Suppressor macrophage treated with lipopolysaccharide for 1 hour (primary cell): ENCODE results near the gene MYEOV.

Experiments used
- DNase-seq, 3 donors: peaks; one replicate each; pipeline ENCODE4 v3.0.0-alpha.2; 2020 to 2022

Gene MYEOV

DNA sequence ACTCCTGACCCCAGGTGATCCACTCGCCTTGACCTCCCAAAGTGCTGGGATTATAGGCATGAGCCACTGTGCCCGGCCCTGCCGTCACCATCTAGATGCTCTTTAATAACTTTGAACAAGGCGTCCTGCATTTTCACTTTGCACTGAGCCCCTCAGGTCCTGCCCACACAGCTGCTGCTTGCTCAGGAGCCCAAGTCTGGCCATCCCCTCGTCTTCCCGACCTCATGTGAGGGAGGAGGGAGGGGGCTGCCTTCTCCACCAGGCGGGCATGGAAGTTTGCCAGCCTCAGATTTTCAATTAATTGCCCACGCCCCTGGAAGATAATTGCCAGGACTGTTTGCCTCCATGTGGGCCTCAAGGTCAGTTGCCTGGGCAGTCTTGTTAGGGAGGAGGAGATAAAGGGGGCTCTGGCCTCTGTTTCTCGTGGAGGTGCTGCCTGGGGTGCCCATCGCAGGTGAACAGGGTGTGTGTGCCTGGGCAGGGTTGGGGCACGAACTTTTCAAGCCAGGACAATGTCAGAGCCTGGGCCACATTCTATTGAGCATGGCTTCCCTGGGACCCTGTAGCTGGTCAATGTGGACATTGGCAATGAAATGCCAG, 27.9 kb upstream of the MYEOV start:
- DNase-seq = no peak

DNA sequence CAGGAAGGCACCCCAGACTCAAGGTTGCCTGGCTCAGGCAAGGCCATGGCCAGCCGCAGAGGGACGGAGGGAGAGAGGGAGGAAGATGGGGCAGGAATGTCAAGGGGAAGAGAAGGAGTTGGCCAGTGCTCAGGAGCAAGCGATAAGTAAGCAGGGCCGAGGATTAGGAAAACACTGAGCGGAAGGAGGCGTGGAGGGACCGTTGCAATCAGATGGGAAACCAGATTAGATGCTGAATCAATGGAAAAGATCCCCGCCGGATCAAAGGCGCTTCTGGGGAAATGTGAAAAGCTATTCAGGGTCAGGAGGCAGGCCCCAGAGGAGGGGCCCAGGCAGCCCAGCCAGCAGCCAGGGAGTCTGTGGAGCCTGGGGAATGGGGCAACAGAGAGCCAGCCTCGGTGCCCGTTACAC, 26.6 kb upstream of the MYEOV start:
- no peak for DNase-seq

DNA sequence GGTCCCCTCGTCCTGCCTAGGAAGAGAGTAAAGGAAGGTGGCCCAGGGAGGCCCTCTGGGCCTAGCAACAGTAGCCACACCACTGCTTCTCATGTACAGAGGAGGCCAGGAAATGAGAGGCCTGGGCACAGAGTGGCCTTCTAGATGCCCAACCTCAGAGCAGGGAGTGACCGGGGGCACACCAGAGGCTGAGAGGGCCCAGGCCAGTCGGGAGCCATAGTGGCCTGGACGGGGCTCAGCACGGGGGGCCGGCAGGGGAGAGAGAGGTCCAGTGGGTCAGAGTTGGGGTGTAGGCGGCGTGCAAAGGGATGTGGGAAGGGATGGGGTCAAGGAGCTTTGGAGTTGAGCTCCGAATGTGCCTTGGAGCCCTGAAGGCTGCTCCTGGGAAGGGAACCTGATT, 25.0 kb upstream of the MYEOV start:
- no peak for DNase-seq

DNA sequence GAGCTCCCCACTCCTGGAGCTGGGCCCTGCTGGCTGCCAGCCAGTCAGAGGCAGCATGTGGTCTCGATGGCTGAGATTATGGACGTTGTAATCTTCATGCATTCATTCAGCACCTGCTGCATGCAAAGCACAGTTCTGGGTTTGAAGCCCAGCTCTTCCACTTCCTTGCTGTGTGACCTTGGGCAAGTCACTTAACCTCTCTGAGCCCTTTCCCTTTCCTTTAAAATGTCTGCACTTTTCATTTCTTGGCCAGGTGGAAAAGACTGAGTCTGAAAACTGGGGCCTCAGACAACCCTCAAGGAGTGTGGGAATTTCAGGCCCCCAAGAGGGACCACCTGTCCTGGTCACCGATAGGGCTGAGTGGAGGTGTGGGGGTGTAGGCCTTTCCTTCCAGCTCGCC, 24.6 kb upstream of the MYEOV start:
- no peak for DNase-seq

DNA sequence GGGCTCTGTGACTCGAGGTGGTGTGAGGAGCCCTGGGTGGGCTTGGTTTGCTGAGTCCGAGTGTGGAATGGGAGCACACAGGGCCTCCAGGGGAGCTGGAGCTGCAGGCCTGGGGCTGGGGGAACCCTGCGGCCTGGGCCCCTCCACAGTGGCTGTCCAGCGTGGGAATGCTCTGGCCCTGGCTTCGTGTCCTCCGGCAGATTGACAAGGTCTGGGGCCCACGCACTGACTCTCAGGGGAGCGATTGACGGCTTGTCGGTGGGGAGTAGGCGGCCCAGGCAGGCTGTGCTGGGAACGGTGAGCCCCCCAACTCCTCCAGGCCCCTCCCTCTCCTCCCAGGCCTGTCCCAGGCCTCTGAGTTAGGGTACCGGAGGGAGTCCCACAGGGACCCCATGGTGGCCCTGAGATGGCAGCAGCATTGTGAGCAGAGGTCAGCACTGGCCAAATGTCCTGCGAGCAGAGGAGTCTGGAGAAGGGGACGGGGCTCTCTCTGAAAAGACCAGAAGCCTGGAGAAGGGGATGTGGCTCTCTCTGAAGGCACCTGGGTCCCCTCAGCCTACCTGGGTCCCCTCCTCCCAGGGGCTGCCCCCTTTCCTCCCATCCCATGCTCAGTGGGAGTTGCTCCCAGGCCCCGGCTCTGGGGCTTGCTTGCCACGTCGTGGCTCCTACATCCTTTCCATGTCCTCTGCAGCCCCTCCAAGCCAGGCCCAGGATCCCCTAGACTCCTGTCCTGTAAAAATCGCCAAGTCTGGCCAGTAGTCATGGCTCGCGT, 23.8 kb upstream of the MYEOV start:
- DNase-seq = no peak

DNA sequence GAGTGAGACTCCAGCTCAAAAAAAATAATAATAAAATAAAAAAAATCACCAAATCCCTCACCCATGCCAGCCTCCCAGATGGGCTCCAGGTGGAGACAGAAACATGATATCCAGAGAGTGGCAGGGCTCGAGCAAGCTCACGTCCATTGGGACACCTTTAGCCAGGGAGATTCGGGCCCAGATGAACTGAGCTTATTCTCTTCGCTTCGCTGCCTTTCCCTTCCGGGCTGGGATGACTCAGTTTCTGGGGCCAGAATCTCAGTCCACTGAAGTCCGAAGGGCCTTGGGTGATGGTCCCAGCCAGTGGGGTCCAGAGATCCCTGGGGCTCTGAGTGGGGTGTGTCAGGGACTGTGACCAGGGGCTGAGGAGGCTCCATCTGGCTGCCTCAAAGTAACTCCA, 23.0 kb upstream of the MYEOV start:
- DNase-seq = no peak

DNA sequence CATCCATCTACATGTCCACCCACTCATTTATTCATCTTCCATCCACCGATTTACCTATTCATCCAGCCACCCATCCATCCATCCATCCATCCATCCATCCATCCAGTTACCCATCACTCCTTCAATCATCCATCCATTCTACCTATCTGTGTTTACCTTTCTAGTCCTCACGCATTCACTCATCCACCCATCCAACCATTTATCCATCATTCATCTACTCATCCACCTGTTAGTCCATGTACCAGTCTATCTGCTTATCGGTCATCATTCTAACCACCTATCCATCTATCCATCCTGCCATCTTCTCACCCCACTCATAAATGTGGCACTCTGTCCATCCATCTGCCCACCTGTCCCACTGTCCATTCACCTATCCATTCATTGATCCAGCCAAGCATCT, 21.9 kb upstream of the MYEOV start:
- DNase-seq = no peak

DNA sequence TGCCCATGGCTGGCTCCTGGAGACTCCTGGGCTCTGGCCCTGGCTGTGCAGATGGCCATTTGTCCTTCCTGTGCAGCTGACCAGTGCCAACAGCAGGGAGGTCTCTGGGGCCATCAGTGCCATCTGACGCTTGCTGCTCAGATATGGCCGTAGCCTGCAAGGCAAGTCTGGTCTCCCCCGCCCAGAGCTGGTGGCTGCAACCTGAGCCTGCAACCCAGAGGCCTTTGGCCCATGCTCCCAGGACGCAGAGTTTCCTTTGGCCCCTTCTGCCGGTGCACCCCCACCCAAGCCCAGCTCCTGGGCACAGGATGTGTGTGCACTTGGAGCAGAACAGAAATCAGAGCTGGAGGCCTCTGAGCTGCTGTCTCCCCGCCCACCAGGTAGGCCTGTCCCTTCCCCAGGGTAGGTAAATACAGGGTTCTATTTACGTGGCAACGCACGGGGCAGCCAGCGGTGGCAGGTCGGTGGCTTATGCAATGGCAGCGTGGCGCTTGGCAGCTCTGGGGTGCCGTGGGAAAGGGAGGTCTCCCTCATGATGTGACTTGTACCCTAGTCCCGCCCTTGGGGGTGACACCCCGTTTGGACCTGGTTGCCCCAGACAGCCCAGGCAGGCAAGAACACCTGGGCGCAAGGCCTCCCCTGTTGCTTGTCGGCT, 21.0 kb upstream of the MYEOV start:
- DNase-seq = no peak

DNA sequence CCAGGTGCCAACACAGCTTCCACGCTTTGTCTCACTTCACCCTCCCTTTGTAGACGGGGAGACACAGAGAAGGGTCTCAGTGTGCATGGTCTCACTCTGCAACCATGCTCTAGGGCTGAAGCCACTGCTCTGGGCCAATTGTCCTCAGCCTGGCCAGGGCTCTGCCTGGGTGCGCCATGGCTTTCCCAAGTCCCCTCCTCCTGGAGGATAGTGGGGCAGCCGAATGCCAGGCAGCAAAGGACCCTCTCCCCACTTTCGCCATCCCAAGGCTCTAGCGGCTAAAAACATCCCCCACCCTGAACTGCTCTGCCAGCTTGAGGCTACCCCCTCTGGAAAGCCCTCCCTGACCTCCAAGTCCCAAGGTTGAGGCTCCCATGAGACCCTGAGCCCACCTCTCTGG, 20.4 kb upstream of the MYEOV start:
- DNase-seq = no peak

DNA sequence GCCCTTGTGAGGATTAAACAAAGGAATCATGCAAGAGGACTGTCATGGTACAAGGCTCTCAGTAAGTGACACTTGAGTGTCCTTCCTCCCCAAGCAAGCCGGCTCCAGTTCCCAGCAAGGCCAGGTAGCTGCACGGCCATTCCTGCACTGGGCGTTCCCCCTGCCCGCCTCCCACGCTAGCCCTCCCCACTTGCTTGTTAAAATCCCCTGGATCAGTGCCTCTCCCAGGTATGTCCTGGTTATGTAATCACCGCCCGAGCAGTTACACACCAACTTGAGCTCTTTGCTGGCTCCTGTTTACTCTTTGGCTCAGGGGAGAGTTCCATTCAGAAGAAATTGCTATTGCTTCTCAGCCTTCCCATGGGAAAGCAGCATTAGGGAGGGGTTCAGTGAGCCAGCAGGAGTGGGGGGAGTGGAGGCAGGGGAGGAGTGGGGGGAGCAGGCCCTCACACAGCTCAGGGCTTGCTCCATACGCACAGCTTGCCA, 19.4 kb upstream of the MYEOV start:
- DNase-seq = no peak

DNA sequence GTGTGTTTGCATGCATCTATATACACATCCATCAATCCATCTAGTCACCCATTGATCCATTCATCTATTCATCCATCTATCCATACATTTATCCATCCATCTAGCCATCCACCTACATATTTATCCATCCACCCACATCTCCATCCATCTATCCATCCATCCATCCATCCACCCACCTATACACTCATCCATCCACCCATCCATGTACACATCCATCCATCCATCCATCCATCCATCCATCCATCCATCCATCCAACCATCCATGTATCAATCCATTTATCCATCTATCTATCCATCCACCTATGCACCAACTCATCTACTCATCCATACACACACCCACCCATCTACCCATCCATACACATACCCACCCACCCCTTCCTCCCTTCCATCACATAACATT, 18.8 kb upstream of the MYEOV start:
- no peak for DNase-seq

DNA sequence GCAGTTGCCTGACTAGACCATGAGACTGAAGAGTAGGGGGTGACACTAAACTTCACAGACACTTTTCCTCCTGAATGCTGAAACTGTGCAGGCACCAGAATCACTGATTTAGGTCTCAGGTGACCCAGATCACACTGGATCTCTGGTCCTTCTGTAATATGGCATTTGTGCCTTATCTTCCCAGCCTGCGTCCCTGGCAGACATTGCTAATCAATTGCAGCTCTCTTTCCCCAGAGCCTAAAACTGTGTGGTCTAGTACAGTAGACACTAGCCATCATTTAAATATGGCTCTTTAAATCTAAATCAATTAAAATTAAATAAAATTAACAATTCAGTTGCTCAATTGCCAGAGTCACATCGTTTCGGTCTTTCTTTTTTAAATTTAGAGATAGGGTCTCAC, 17.8 kb upstream of the MYEOV start:
- DNase-seq = no peak

DNA sequence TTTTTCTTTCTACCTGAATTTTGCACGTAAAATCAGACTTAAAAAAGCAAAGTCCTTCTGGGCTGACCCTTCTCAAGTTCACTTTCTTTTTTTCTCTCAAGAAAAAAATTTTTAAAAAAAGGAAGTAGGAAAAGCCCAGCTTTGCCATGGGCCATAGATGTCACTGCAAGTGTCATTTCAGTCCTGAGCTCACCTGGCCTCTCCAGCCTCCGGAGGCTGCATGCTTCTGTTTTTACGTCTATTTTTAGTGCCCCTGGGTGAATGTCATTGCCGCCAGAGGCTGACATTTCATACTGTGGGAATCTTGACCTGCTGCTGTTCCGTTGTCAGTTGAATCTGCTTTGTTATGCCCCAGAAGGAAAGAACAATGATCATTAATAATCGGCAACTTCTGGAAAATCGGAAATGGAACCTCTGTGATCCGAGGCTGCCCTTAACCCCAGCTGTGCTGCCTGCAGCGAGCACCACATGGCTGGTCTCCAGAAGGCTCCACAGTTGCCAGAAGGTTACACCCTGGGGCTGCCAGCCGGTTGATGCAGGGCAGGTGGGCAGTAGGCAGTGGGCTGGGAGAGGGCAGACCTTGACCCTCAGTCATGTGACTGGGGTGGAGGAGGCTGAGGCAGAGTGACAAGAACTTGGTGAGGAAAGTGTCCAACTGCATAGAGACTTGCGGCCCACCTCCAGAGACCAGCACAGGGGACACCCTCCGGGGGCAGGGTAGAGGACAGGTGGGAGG, 16.7 kb upstream of the MYEOV start:
- DNase-seq = peak; percentile 34 to 43 (median 35)

DNA sequence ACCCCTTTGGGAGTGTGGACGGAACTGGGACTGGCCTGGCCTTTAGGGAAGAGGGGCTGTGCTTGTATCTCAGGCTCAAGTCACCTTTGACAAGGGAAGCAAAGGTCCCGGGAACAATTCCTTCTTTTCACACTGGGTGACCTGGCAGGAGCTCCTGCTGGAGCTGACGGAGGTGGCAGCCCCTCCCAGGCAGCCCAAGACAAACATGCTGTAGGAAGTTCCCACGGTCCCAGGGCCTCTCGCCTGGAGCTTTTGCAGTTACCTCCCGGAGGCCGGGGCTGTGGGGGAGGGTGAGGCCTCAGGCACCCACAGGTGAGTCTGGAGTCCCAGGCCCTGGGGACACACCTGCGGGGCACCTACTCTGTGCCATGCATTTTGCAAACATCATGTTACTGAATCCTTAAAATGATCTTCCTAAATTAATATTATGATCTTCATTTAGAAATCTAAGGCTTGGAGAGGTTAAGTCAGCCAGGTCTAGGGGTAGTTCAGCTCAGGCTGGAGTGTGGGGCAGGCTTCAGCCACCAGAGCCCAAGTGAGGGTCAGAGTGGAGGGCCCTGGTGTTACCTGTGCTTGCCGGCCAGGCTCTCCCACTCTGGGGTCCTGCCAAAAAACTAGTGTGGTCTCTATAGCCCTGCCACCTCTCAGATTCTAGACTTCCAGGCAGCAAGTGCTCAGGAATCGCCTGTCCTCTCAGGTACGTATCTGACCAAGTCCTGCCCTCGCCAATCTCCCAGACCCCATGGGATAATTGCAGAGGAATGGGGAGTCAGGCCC, 15.7 kb upstream of the MYEOV start:
- DNase-seq = no peak

DNA sequence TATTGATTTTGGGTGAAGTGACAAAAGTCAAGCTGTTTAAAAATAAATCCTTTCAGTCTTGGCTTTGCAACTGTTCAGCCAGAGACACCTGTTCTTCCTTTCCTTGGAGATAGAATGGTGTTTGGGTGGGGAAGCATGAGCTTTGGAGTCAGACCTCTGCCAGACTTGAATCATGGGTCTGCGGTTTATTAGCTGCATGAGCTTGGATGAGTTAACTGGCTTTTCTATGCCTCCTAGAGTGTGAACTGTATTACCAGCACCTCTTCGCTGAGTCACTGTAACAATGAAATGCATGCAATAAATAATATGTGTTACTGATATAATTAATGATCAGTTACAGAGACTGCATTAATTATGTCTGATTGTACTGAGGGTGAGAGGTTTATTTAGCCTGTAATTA, 13.5 kb upstream of the MYEOV start:
- no peak for DNase-seq

DNA sequence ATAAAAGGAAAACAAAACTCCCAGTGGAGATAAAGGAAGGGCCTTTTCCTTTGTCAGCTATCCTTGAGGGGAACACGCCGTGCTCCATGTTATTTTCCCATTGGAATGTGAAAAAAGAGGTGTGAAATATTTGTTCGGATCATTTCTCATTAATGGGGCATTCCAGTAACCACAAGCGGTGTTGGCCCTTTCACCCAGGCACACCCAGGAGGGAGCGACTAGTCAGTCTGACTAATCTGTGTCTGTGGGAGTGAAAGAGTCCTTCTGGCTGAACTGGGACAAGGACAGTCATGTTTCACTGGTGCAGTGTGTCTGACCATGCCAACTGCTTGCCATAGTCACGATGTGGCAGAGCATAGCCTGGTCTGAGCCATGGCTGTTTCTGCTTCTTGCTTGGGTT, 13.0 kb upstream of the MYEOV start:
- DNase-seq = peak; percentile 75 to 79 (median 76)

DNA sequence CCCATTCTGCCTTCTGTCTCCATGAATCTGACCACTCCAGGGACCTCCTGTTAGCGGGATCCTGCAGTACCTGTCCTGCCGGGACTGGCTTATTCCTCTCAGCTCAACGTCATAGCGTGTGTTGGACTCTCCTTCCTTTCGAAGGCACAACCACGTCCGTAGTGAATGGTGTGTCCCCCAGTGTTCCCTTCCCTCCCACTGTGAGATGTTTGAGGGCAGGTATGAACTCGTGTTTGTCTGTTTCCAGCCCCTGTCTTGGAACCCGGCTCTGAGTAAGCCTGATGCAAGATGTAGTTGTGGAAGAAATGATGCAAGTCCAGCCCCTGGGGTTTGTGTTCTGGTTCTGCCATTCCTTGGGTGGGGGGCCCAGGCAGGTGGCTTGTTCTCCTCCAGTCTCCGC, 10.5 kb upstream of the MYEOV start:
- no peak for DNase-seq

DNA sequence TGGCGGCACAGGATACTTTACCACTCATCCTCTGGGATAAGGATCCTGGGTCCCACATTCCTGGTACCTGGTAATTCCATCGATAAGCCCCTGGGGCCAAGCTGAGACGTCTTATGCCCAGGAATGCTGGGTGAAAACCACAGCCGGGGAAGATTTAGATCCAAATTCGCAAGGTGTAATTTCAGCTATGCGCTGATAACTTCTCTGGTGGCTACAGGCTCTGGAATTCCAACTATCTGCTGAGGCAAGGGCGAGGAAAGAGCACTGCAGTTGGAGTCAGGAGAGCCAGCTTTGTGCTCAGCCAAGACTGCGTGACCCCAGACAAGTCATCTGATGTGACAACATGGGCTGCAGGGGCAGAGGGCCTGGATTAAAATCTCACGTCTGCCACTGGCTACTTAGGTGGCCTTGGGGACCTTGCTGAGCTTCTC, 9.9 kb upstream of the MYEOV start:
- no peak for DNase-seq

DNA sequence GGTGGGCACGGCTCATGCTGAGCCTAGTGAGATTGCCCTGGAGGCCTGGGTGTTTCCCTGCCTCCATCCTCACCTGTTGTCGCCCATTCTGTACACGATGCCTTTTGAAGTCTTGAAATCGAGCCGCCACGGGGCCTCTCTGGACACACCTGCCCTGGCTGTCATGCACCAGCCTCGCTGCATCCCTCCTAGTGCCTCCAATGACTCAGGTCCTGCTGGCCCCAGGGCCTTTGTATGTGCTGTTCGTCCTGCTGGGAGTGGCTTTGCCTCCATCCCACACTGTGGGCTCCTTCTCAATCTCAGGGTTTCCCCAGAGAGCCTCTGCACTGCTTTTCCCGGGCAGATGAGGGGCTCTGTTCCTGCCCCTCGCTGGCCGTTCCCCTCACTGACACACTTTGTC, 8.9 kb upstream of the MYEOV start:
- DNase-seq = no peak

DNA sequence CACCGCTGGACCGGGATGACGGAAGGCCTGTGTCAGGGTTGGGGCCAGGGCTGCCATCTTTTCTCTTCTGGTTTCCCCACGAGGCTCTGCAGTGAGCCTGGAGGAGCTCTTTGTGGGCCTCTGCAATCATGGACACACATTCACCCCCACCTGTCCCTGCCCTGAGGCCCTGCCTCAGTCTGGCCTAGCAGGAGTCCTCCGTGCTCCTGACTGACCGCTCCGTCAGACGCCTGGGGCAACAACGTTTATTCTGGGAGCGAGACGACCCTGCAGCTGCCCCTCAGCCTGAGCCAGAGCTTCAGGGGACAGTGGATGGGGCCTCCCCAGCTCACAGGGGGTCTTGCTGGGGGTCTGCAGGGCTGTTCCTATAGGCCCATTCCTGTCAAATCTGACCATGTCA, 8.2 kb upstream of the MYEOV start:
- DNase-seq = no peak

DNA sequence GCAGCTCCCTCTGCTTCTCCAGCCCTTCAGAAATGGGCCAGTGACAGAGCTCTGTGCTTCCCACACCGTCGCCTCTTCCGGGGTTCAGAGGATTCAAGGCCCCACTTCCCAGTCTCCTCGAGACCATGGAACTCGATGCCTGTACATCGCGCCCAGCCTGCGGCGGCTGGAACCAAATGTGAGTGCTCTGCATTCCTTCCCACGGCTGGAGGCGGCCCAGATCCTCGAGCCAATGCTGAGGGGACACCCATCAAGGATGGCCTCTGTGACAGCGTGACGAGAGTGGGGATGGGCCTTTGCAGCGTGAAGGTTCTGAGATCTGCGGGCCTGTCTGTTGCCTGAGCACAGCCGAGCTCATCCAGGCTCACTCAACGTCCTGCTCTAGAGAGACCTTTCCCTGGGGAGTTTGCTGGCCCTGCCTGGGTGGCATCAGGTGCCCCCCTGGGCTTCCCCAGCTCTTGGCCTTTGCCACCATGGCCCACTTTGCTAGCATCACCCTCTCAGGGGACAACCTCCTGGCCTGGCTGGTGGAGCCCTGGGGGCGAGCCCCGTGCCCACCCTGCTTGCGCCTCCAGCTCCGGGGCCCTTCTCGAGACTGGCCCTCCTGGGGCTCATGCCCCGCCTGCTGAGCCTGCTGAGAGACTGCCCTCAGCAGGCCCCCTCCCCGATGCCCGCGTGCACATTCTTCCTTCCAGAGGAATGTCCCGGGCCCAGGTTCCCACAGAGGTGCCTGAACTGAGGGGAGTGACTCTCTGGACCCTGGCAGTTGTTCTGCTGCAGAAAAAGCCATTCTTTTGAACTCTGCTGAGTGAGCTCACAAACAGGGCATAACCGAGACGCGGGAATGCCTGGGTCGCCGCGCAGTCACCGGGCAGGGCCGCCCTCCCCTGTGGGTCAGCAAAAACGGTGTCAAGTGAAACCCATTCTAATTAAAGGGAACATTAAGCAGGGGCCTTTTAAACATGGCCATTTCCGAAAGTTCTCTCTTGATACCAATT, 7.3 kb upstream of the MYEOV start:
- no peak for DNase-seq
